GM13976 (cell line): ENCODE data around the gene PHKG1.
"Not testable (repeated sequence)": the region's sequence is repeated elsewhere in the genome, so short reads cannot be mapped to it uniquely, and the experiment has no call there.

Source experiments
- DNase-seq: peaks from one replicate; pipeline ENCODE4 v3.0.0; 2012; ENCODE audit warnings: low spot score
- CTCF ChIP-seq: IDR thresholded peaks from 2 replicates; pipeline ENCODE4 v1.5.1; 2012; ENCODE audit warnings: borderline replicate concordance, mild to moderate bottlenecking; ENCODE audit not compliant: insufficient read depth; ENCODE audit errors: extremely low read depth, missing control alignments, control extremely low read depth
- in situ Hi-C: fragments of 300-500 bp; cut with MboI; formaldehyde crosslinking; loops from one replicate; pipeline ENCODE4 v1.12.0; 2022; ENCODE audit warnings: low sequenced_read_pairs, mixed read lengths, inconsistent platforms; ENCODE audit not compliant: unreplicated experiment

The PHKG1 gene

GRCh38 chr7:56074371-56074791 is 18.4 kb downstream of the PHKG1 start:
- in situ Hi-C loops: no loop called here
- peak; percentile 70 for TF ChIP-seq CTCF
- DNase-seq: peak; percentile 82

- DNase-seq, in situ Hi-C loops: not testable (repeated sequence)
These were observed 26.4 kb downstream of the PHKG1 start for GRCh38 chr7:56066376-56066775.

GRCh38 chr7:56063882-56064625 is 28.7 kb downstream of the PHKG1 start, which contains the start of gene SUMF2:
TSS of gene SUMF2 (plus strand) at chr7:56064286. CDS start at chr7:56064312, 26 bp downstream.
- in situ Hi-C loops: no loop called here
- peak; percentile 37 for TF ChIP-seq CTCF

GRCh38 chr7:56063500-56063881 is 29.3 kb downstream of the PHKG1 start:
- no peak for TF ChIP-seq CTCF
- in situ Hi-C loops: no loop called here
- no peak for DNase-seq

More at GRCh38 chr7:56063882-56064625, 28.7 kb downstream of the PHKG1 start, which contains the start of gene SUMF2:
- DNase-seq: peak; percentile 98

- TF ChIP-seq CTCF: no peak
- in situ Hi-C loops: no loop called here
- no peak for DNase-seq
These were observed 30.4 kb downstream of the PHKG1 start for GRCh38 chr7:56062382-56062781.

- DNase-seq: no peak
- in situ Hi-C loops: no loop called here
- TF ChIP-seq CTCF: no peak
These were observed 38.8 kb downstream of the PHKG1 start for GRCh38 chr7:56053993-56054392.

- in situ Hi-C loops: no loop called here
- no peak for TF ChIP-seq CTCF
These were observed 39.4 kb downstream of the PHKG1 start for GRCh38 chr7:56053379-56053778.

More at GRCh38 chr7:56053379-56053778, 39.4 kb downstream of the PHKG1 start:
- DNase-seq: no peak
